Breast epithelium (tissue), 4 donors: ENCODE measurements around the gene ALAS2. TPM values are rescaled to one million over a fixed set of nuclear protein-coding genes. Genes with fewer than 3 reads are reported as not detected.

Source experiments
- DNase-seq, 2 donors: peaks; one replicate each; pipeline ENCODE4 v3.0.0-alpha.2; 2019; ENCODE audit warnings: low spot score in 2 of 2
- H3K27ac ChIP-seq, 2 donors: fragments of 200-600 bp; sonication (generic) in 1 of 2; one replicate each; pipeline ENCODE4 v1.5.1; 2016 to 2019; ENCODE audit warnings: mild to moderate bottlenecking in 1 of 2
- H3K27me3 ChIP-seq, 2 donors: fragments of 200-600 bp; sonication (generic) in 1 of 2; one replicate each; pipeline versions ENCODE4 v1.5.1 to v1.6.0; 2017 to 2019; ENCODE audit warnings: control low read depth in 1 of 2, mild to moderate bottlenecking in 1 of 2
- H3K36me3 ChIP-seq: fragments of 200-600 bp; one replicate; pipeline ENCODE4 v1.5.1; 2019
- H3K4me1 ChIP-seq, 2 donors: fragments of 200-600 bp; sonication (generic); one replicate each; pipeline ENCODE4 v1.5.1; 2016 to 2019; ENCODE audit warnings: control low read depth in 1 of 2
- H3K4me3 ChIP-seq, 3 donors: fragments of 200-600 bp; sonication (generic); 1 replicate in 2 of 3; 2 replicates in 1 of 3; pipeline ENCODE4 v1.5.1; 2016 to 2019; ENCODE audit warnings: mild to moderate bottlenecking in 3 of 3, moderate library complexity in 2 of 3
- H3K9me3 ChIP-seq, 2 donors: fragments of 200-600 bp; sonication (generic) in 1 of 2; one replicate each; pipeline ENCODE4 v1.5.1; 2016 to 2019; ENCODE audit warnings: control low read depth in 1 of 2
- POLR2A ChIP-seq: fragments of 450-650 bp; IDR thresholded peaks from one replicate; pipeline ENCODE4 v1.6.1; 2016; ENCODE audit warnings: antibody characterized with exemption, mild to moderate bottlenecking, moderate library complexity
- POLR2AphosphoS5 ChIP-seq, 3 donors: sonication (generic); formaldehyde crosslinking; IDR thresholded peaks; one replicate each; pipeline ENCODE4 v1.6.1; 2017; ENCODE audit warnings: antibody characterized with exemption in 3 of 3
- intact Hi-C: fragments of 100-400 bp; cut with DNase I; formaldehyde crosslinking; loops from one replicate; pipeline ENCODE4 v1.15.1; 2023; ENCODE audit warnings: low total_unique reads
- total RNA-seq, 3 donors: library from RNA; depleted of rRNA; stranded (reverse); fragments of >200 nt; gene quantifications; one replicate each; pipeline ENCODE4 v1.1.0, GENCODE V29; 2016
- TF ChIP-seq, protein P1 (sequence below), 3 donors: fragments of 450-650 bp; IDR thresholded peaks; one replicate each; pipeline ENCODE4 v1.5.1; 2016 to 2017; ENCODE audit warnings: antibody characterized with exemption in 3 of 3, mild to moderate bottlenecking in 3 of 3, moderate library complexity in 3 of 3

ALAS2 gene
- total RNA-seq, 3 donors from 2014 or later = 1.1 to 1.3 TPM; not detected in 1

DNA sequence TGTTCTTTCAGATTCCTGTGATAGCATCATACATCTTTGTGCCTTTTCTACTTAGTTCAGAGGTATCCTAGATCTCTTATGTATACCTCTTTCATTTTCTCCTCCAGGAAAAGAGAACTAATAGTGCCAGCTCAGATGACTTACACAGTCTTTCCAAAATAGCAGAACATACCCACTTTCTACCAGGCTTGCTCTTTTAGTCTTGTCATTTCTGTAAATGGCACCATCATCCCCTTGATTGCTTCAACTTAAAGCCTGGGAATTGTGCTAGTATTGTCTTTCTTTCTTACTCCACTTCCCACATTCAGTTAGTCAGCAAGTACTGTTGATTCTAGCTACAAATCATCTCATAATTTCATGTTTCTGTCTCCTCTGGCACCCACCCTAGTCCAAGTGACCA, 25.5 kb downstream of the ALAS2 start:
- H3K4me3 ChIP-seq = no peak overlapping the region
- no peaks in the 10 kb centered on the region for H3K4me1 ChIP-seq
- intact Hi-C loops = no loop called here
- no peak overlapping the region for H3K27ac ChIP-seq
- H3K27me3 ChIP-seq = peaks cover 0 to 36% of the 10 kb centered on the region in 2 donors
- TF ChIP-seq, protein P1, sequence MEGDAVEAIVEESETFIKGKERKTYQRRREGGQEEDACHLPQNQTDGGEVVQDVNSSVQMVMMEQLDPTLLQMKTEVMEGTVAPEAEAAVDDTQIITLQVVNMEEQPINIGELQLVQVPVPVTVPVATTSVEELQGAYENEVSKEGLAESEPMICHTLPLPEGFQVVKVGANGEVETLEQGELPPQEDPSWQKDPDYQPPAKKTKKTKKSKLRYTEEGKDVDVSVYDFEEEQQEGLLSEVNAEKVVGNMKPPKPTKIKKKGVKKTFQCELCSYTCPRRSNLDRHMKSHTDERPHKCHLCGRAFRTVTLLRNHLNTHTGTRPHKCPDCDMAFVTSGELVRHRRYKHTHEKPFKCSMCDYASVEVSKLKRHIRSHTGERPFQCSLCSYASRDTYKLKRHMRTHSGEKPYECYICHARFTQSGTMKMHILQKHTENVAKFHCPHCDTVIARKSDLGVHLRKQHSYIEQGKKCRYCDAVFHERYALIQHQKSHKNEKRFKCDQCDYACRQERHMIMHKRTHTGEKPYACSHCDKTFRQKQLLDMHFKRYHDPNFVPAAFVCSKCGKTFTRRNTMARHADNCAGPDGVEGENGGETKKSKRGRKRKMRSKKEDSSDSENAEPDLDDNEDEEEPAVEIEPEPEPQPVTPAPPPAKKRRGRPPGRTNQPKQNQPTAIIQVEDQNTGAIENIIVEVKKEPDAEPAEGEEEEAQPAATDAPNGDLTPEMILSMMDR (IDR thresholded peaks at IDR 0.05) = no peak
- TF ChIP-seq POLR2AphosphoS5 (IDR thresholded peaks at IDR 0.05) (no peak), POLR2A (no peak)
- no peak for DNase-seq
- H3K9me3 ChIP-seq = no peaks in the 10 kb centered on the region
- no peaks in the 10 kb centered on the region for H3K36me3 ChIP-seq

DNA sequence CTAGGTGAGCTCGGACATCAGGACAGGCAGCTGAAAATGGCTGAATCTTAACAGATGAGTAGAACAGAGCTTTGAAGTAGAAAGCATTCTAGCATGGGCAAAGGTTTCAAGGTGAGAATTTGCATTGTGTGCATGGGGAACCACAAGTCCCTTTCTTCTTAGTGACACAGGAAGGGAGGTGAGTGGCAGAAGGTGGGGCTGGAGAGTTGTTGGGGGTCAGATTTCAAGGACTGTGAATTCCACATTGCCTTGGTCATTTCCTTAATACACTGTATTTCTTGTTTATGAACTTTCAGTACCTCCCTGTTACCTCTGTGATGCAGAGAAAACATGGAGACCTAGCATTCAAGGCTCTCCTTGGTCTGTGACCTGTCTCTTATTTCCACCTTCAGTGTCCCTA, 26.5 kb downstream of the ALAS2 start:
- intact Hi-C loops = no loop called here
- peaks cover 0 to 36% of the 10 kb centered on the region in 2 donors for H3K27me3 ChIP-seq
- TF ChIP-seq, protein P1 (IDR thresholded peaks at IDR 0.05) = no peak
- TF ChIP-seq POLR2AphosphoS5 (IDR thresholded peaks at IDR 0.05) (no peak), POLR2A (no peak)
- no peak overlapping the region for H3K4me3 ChIP-seq
- no peaks in the 10 kb centered on the region for H3K9me3 ChIP-seq
- no peak overlapping the region for H3K27ac ChIP-seq
- no peak for DNase-seq
- no peaks in the 10 kb centered on the region for H3K4me1 ChIP-seq
- H3K36me3 ChIP-seq = no peaks in the 10 kb centered on the region

DNA sequence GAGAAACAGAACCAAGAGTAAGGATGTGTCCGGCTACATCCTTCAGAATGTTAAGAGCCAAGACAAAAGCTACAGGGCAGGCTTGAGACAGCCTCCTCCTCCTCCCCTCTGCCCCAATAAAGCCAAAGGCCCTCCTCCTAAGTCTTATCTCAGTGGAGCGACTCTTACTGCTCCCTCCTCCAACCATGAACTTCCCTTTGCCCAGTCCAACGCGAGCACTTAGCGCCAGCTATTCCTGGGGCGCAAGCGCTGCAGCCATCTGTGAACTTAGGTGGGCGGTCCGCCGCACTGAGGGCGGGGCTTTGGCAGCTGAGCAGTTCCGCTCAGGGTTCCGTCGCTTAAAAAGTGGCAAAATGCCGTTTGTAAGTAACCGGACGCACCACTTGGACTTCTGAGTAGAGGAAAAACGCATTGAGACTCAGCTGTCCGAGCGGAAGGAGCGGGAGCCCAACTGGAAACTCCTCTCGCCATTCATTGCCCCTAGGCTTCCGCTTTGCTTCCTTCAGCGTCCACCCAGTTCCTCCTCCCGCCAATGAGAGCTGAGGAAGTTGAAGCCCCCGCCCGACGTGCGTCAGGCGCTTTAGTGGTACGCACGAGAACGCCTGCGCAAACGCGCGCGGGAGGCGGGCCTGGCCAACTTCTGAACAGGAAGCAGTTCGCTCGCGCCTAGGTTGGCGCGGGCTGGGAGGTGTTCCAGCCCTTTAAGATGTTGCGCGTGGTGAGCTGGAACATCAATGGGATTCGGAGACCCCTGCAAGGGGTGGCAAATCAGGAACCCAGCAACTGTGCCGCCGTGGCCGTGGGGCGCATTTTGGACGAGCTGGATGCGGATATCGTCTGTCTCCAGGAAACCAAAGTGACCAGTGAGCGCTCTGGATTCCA, 30.8 kb downstream of the ALAS2 start, which contains the start of gene APEX2:
Gene APEX2, plus strand, starts transcription at position 647 of the 882 bp plus-strand sequence. Its CDS starts 60 bp downstream, at position 707.
- no peaks in the 10 kb centered on the region for H3K36me3 ChIP-seq
- no peaks in the 10 kb centered on the region for H3K4me1 ChIP-seq
- DNase-seq = peak; percentile 88 to 89
- TF ChIP-seq POLR2AphosphoS5 (IDR thresholded peaks at IDR 0.05) (peak in 2 of 3 donors; percentile 29 to 85), POLR2A (peak; percentile 75)
- TF ChIP-seq, protein P1 (IDR thresholded peaks at IDR 0.05) = no peak
- peak within 1 kb of the TSS; percentile 49 to 71 (median 59) for H3K4me3 ChIP-seq
- intact Hi-C loops = no loop called here
- no peaks in the 10 kb centered on the region for H3K9me3 ChIP-seq
- peaks cover 0 to 22% of the 10 kb centered on the region in 2 donors for H3K27me3 ChIP-seq
- H3K27ac ChIP-seq = peak within 1 kb of the TSS; percentile 85 to 95

DNA sequence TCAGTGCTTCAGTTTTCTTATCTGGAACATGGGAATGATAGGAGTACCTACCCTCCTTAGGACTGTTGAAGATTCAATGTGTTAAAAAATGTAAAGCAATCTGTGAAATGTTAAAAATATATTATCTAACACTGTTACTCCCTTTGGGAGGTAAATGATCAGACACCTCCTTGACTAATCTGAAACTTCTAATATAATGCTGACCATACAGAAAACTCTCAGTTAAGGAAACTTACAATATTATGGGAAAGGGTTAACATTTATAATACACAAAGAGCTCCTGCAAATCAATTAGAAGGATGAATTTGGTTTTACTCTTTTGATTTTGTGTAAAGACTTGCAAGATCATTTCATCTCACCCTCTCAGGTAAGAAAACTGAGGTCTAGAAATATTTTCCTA, 35.2 kb downstream of the ALAS2 start:
- no peaks in the 10 kb centered on the region for H3K4me1 ChIP-seq
- H3K36me3 ChIP-seq = no peaks in the 10 kb centered on the region
- intact Hi-C loops = no loop called here
- no peaks in the 10 kb centered on the region for H3K9me3 ChIP-seq
- no peak overlapping the region for H3K4me3 ChIP-seq
- peaks cover 0 to 34% of the 10 kb centered on the region in 2 donors for H3K27me3 ChIP-seq
- DNase-seq = no peak
- no peak overlapping the region for H3K27ac ChIP-seq
- TF ChIP-seq POLR2A = no peak
- TF ChIP-seq POLR2AphosphoS5 (IDR thresholded peaks at IDR 0.05) = no peak
- TF ChIP-seq, protein P1 (IDR thresholded peaks at IDR 0.05) = no peak

DNA sequence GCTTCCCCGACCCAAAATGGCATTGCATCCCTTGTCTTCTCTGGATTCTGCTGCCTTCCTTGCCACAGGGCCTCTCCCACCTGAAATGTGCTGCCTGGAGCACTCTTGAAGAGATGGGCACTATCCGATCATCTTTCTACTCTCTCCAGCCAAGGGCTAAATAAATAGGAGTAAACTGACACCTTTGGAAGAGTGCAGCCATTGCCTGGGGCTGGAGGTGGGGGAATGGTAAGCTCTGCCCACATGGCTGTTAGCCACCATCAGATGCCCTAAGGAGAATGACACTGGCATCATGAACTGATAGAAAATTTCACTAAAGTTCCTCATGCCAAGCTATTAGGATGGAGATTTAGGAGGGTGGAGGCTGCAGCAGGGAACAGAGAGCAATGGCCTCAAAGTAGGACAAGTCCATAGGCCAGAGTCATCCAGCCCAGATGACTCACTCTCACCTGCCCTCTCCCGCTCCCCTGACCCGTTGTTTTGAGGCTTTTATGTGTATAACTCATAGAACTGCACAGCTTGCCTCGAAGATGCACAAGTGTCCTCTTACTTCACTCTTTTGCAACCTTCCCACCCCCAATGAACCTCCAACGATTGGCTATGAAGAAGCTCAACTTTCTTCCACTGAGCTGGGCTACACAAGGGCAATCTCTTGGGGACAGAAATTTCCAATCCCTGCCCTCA, 36.0 kb downstream of the ALAS2 start:
- H3K36me3 ChIP-seq = no peaks in the 10 kb centered on the region
- TF ChIP-seq POLR2AphosphoS5 (IDR thresholded peaks at IDR 0.05) (no peak), POLR2A (no peak)
- TF ChIP-seq, protein P1 (IDR thresholded peaks at IDR 0.05) = no peak
- DNase-seq = no peak
- H3K4me1 ChIP-seq = no peaks in the 10 kb centered on the region
- H3K27ac ChIP-seq = no peak overlapping the region
- H3K27me3 ChIP-seq = peaks cover 0 to 34% of the 10 kb centered on the region in 2 donors
- intact Hi-C loops = no loop called here
- no peaks in the 10 kb centered on the region for H3K9me3 ChIP-seq
- H3K4me3 ChIP-seq = no peak overlapping the region
